Measurements from ENCODE around the gene PDLIM1. TPM values are rescaled to one million over a fixed set of nuclear protein-coding genes. Genes with fewer than 3 reads are reported as not detected.

The PDLIM1 gene
- total and polyA plus RNA-seq, 2 of the 8 experiments (the other 6 are each of a cell fraction or from before 2014, with no cell fraction given): 169 to 245 TPM

GRCh38 chr10:95237376-95238170 is 53.2 kb downstream of the PDLIM1 start:
- Histone ChIP-seq H3K27me3 (replicated peaks in 1 of 4; ENCODE audit: control insufficient read depth in 3 of 4, extremely low read depth in 1 of 4, insufficient read depth in 3 of 4, low read length in 3 of 4) (no peaks in the 10 kb centered on the region), H2AFZ (ENCODE audit: low read length) (no peak overlapping the region), H4K8ac (ENCODE audit: extremely low read depth, insufficient read depth, low read length) (no peak overlapping the region), H2BK120ac (replicated peaks; ENCODE audit: low read depth, low read length) (peak overlapping the region; percentile 33), H2BK20ac (ENCODE audit: low read length) (peak overlapping the region; percentile 16; the same call in 1 of the 2 replicates), H3K4me1 (replicated peaks in 1 of 4; ENCODE audit: control insufficient read depth in 3 of 4, insufficient read depth in 4 of 4, low read length in 3 of 4) (peaks cover 0 to 3% (median 1%) of the 10 kb centered on the region in 4 experiments; a peak in 2 of 7 replicates), H3K18ac (ENCODE audit: extremely low read depth, low read length) (no peak overlapping the region), H3K27ac (ENCODE audit: low read depth, low read length) (peak overlapping the region; percentile 27; the same call in 1 of the 2 replicates), H3K4ac (replicated peaks; ENCODE audit: insufficient read length, low read depth, low read length) (no peak overlapping the region), H2BK5ac (ENCODE audit: low read depth, low read length) (peak overlapping the region; percentile 36; the same call in 1 of the 2 replicates), H4K20me1 (replicated peaks in 1 of 2; ENCODE audit: control insufficient read depth in 1 of 2, insufficient read depth in 2 of 2, low read length in 2 of 2) (no peaks in the 10 kb centered on the region), H3K23me2 (ENCODE audit: low read depth, low read length) (no peaks in the 10 kb centered on the region), H2BK12ac (ENCODE audit: low read depth, low read length) (peak overlapping the region; percentile 21; the same call in 1 of the 2 replicates), H3K23ac (ENCODE audit: insufficient read length) (no peak overlapping the region), H3K79me1 (ENCODE audit: low read depth, low read length) (no peaks in the 10 kb centered on the region; the same call in 1 of the 2 replicates), H3K79me2 (ENCODE audit: control insufficient read depth in 1 of 2, insufficient read depth in 2 of 2, low read length in 2 of 2) (peaks cover 0 to 15% of the 10 kb centered on the region in 2 experiments; a peak in 1 of 4 replicates), H3K4me3 (ENCODE audit: extremely low read depth in 1 of 4, insufficient read depth in 2 of 4, low read depth in 3 of 4, low read length in 4 of 4) (no peak overlapping the region), H4K91ac (replicated peaks; ENCODE audit: insufficient read length, low read length) (peak overlapping the region; percentile 39), H3K36me3 (ENCODE audit: control insufficient read depth in 2 of 4, insufficient read depth in 4 of 4, low read length in 3 of 4) (peaks cover 7 to 60% (median 31%) of the 10 kb centered on the region in 4 experiments; a peak in 6 of 8 replicates), H3K14ac (ENCODE audit: insufficient read length) (no peak overlapping the region), H3K56ac (replicated peaks; ENCODE audit: insufficient read length, low read depth, low read length) (no peak overlapping the region), H4K5ac (ENCODE audit: insufficient read length, low read depth, low read length) (no peak overlapping the region), H3K4me2 (ENCODE audit: insufficient read depth in 1 of 2, low read depth in 2 of 2, low read length in 2 of 2) (no peak overlapping the region), H2BK15ac (ENCODE audit: low read length) (no peak overlapping the region), H3K9me3 (ENCODE audit: insufficient read depth in 2 of 2, low read depth in 1 of 2, low read length in 1 of 2) (peaks cover 0 to 3% of the 10 kb centered on the region in 2 experiments; a peak in 1 of 4 replicates), H3K9ac (replicated peaks in 1 of 4; ENCODE audit: extremely low read depth in 1 of 4, low read depth in 3 of 4, low read length in 3 of 4) (no peak overlapping the region), H2AK5ac (ENCODE audit: low read depth, low read length) (0 out of 2 replicates have a peak overlapping the region, but pooled peaks have one; percentile 1)
- ChIA-PET POLR2A (ENCODE audit: partially characterized antibody) (interaction anchor here (0.7 to 1.1 kb wide), 2 partner anchors 9 to 27 kb away, joined by 3 to 5 read pairs; no protein-coding TSS in a partner anchor), CTCF (ENCODE audit: partially characterized antibody) (interaction anchor here (0.6 to 16.4 kb wide), 10 partner anchors 9 to 137 kb away, joined by 3 to 363 read pairs (median 4); no protein-coding TSS in a partner anchor)
- FAIRE-seq: no peak
- TF ChIP-seq KDM1A (IDR thresholded peaks at IDR 0.05; ENCODE audit: borderline replicate concordance, low read length): no peak
- no peak for TF ChIP-seq SIN3A (conservative IDR thresholded peaks at IDR 0.05 in 1 of 2, IDR thresholded peaks at IDR 0.05 in 1 of 2; ENCODE audit: low read depth in 1 of 2, low read length in 2 of 2)
- no peak for TF ChIP-seq ASH2L (IDR thresholded peaks at IDR 0.05; ENCODE audit: low read length)
- TF ChIP-seq EP300 (IDR thresholded peaks at IDR 0.05; ENCODE audit: borderline replicate concordance in 1 of 2, low read depth in 2 of 2, low read length in 2 of 2): no peak
- TF ChIP-seq CREB1 (IDR thresholded peaks at IDR 0.05): no peak
- TF ChIP-seq ATF3 (IDR thresholded peaks at IDR 0.05; ENCODE audit: insufficient read depth, low read depth, low read length): no peak
- 90% methylated on average over 12 of the region's 12 CpGs; no CpG with 5 or more reads in 1 of the 2 experiments for WGBS, 2 experiments (ENCODE audit: extremely low coverage in 1 of 2, insufficient coverage in 1 of 2, insufficient read length in 1 of 2, insufficient replicate concordance in 2 of 2, low coverage in 1 of 2, low lambda C conversion rate in 2 of 2, missing lambda C conversion rate in 1 of 2)
- no peak for DNase-seq (ENCODE audit: low read depth in 1 of 2, low spot score in 2 of 2)

Data from H1 (cell line).